GM18505 (cell line): ENCODE measurements around the gene RIC8B.
"Not testable (repeated sequence)": the region's sequence is repeated elsewhere in the genome, so short reads cannot be mapped to it uniquely, and the experiment has no call there.

Source experiments
- ATAC-seq: cut with Tn5 transposase; IDR thresholded peaks from one replicate; pipeline ENCODE4 v1.9.1; 2021; ENCODE audit not compliant: unreplicated experiment
- POLR2A ChIP-seq: IDR thresholded peaks from 4 replicates; pipeline ENCODE4 v1.6.1; 2011; ENCODE audit warnings: borderline replicate concordance; ENCODE audit not compliant: insufficient read depth, insufficient read length; ENCODE audit errors: extremely low read depth

RIC8B gene, protein sequence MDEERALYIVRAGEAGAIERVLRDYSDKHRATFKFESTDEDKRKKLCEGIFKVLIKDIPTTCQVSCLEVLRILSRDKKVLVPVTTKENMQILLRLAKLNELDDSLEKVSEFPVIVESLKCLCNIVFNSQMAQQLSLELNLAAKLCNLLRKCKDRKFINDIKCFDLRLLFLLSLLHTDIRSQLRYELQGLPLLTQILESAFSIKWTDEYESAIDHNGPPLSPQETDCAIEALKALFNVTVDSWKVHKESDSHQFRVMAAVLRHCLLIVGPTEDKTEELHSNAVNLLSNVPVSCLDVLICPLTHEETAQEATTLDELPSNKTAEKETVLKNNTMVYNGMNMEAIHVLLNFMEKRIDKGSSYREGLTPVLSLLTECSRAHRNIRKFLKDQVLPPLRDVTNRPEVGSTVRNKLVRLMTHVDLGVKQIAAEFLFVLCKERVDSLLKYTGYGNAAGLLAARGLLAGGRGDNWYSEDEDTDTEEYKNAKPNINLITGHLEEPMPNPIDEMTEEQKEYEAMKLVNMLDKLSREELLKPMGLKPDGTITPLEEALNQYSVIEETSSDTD

DNA sequence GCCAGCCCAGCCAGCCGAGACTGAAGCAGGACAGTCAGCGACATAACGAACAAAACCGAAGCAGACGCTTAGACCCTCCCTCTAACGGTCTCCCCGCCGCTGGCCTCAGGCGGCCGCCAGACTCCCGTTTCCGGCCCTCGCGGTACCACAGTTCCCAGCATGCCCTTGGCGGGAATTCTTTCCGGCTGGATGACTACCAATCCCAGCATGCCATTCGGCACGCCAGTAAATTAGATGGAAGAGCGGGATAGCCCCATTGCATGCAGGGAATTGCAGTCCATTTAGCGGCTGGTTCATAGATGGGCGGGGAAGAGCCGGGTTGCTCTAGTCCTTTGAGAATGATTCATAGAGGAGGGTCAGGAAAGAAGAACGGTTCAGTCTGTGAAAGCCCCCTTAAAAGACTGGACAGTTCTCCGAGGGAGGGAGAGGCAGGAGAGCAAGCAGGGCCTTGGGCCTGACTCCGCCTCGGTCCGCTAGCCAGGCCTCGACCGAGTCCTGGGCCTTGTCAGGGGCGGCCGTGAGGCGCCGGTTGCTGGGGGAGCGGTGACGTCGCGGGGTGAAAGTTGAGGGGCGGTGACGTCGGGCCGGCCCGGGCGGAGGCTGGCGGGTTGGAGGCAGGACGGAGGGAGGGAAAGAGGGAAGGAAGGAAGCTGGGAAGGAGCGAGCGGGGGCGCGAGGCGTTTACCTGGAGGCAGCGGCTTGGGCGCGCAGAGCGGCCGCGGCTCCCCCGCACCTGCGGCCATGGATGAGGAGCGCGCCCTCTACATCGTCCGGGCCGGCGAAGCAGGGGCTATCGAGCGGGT, at the start of gene RIC8B:
Gene RIC8B (plus strand): TSS at position 678 of the 803 bp plus-strand sequence. CDS start 64 bp downstream, at position 742.
- ATAC-seq: peak; percentile 81

GRCh38 chr12:106724934-106725333, 49.5 kb upstream of the RIC8B start:
- TF ChIP-seq POLR2A: no peak
- ATAC-seq: no peak

More for the DNA sequence above, at the start of gene RIC8B:
- TF ChIP-seq POLR2A: peak; percentile 85

DNA sequence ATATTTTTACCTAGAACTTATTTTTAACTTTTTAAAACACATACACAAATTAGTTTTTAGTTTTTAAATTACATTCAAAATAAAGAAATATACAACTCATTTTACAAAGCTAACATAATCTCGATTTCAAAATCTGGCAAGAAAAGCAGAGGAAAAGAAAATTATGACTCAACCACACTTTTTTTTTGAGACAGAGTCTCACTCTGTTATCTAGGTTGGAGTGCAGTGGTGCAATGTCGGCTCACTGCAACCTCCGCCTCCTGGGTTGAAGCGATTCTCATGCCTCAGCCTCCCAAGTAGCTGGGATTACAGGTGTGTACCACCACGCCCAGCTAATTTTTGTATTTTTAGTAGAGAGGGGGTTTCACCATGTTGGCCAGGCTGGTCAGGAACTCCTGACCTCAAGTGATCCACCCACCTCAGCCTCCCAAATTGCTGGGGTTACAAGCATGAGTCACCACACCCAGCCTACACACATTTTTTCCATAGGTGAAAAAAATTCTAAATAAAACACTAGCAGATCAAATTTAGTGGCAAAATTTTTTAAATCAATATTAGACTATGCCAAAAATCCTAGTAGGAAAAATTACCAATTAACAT, 47.8 kb upstream of the RIC8B start:
- ATAC-seq: not testable (repeated sequence)

GRCh38 chr12:106729611-106730010, 44.9 kb upstream of the RIC8B start:
- no peak for TF ChIP-seq POLR2A
- no peak for ATAC-seq

- no peak for ATAC-seq
- no peak for TF ChIP-seq POLR2A
Measured at GRCh38 chr12:106732890-106733289, 41.6 kb upstream of the RIC8B start.

DNA sequence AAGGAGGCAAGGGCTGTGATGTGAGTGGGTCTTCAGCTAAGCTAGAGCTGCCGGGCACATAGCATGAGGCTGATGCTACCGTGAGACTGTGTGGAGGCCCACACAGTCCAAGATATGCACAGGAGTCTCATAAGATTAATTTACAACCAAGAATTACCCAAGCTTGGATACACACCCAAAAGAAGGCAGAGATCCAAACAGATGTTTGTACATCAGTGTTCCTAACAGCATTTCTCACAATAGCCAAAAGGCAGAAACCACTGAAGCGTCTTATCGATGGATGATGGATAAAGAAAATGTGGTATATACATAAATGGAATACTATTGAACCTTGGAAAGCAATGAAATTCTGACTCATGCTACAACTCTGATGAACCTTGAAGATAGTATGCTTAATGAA, 40.8 kb upstream of the RIC8B start:
- ATAC-seq: no peak
- TF ChIP-seq POLR2A: no peak

- ATAC-seq: no peak
- no peak for TF ChIP-seq POLR2A
Measured at GRCh38 chr12:106736051-106736957, 38.2 kb upstream of the RIC8B start.

- TF ChIP-seq POLR2A: no peak
- ATAC-seq: no peak
Measured at GRCh38 chr12:106739318-106739717, 35.2 kb upstream of the RIC8B start.

DNA sequence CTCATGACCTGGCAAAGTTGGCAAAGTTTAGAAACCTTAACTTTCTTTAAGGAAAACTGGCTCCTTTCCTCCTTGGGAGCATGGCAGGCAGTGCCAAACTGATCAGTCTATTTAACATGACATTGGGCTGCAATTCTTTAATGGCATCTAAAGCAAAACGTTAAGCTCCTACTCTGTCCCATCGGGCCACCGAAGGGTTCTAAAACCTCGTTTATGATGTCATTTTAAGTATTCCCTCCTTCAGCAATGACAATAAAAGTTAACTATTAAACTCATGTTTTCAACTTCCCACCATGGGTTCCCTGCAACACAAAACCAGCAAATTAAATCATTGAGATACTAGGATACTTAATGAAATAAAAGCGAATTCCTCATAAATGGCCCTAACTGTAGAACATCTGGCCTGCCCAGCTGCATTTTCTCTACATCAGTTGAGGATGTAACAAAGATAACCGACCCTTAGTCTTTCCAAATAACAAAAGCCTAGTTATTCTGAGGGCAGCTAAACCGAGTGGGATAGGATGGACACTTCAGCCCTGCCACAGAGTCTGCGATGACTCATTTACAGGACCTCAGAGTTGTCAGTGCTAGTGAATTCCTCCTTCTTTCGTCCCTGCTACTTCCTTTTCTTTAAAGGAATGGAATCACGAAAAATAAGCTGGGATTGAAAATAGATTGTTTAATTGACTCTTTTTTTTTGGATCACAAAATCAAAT, 34.5 kb upstream of the RIC8B start:
- TF ChIP-seq POLR2A: no peak
- ATAC-seq: no peak

- no peak for TF ChIP-seq POLR2A
- no peak for ATAC-seq
Measured at GRCh38 chr12:106740818-106741217, 33.7 kb upstream of the RIC8B start.

DNA sequence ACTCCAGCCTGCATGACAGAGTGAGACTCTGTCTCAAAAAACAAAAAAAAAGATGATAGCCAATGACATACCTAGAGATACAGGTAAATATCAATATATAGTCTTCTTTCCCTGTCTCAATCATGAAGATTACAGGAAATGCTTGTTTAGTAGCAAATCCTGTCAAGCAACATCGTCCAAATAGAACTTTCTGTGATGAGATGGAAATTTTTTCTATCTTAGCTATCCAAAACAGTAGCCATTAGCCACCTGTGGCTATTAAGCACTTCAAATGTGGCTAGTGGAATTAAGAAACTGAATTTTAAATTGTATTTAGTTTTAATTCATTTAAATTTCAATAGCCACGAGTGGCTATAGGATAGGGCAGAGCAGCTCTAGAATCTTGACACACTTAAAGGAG, 33.2 kb upstream of the RIC8B start:
- ATAC-seq: no peak
- no peak for TF ChIP-seq POLR2A

DNA sequence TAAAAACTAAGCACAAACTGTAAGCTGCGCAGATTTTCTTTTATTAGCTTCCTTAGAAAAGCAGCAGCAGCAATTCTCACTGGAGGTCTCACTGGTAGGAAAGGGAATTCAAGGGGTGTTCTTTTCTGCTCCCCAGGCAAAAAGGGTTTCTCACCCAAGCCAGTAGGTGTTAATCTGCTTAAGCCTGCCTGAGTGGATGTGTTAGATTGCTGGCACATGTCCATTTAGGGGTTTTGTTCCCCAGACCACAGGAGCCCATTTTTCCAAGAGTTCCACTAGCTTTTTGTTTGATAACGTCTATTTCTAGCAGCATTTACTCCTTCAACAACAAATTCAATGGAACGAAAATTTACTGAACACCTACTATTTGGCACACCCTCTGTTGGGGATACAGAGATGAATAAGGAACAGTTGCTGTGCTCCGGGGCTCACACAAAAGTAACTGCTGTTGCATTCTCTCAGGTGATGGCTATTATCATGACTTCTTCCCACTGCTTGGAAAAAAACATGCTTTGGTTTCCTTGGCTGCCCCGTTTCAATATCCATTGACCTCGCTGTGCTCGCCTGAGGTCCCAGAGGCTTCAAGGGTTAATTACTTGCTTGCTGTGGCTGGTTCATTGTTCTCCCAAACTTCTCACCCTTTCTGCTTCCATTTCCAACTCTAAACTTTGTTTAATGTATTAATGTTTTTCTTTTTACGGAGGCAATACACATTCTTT, 31.1 kb upstream of the RIC8B start:
- ATAC-seq: no peak
- TF ChIP-seq POLR2A: no peak

GRCh38 chr12:106744600-106744999, 29.9 kb upstream of the RIC8B start:
- no peak for TF ChIP-seq POLR2A
- ATAC-seq: no peak
